ENCODE data around the gene MRPL28.
"Not testable (repeated sequence)": the region's sequence is repeated elsewhere in the genome, so short reads cannot be mapped to it uniquely, and the experiment has no call there.

MRPL28 gene

DNA sequence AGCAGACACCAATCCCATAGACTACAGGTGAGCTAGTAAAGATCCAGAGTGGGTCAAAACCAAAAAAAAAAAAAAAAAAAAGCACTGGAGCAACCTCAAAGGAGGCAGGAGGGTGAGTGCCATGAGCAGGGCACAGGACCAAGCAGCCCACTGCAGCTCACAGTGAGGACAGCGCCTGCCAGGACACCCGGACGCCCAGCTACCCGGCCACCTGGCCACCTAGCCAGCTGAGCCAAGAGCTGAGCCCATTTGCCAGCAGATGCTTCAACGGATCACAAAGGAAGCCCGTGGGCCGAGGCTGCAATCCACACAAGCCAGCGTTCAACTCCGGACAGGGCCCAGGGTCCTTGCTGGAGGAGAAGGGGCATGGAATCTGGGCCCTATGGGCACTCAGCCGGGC, 32.9 kb downstream of the MRPL28 start:
- DNase-seq: no peak

DNA sequence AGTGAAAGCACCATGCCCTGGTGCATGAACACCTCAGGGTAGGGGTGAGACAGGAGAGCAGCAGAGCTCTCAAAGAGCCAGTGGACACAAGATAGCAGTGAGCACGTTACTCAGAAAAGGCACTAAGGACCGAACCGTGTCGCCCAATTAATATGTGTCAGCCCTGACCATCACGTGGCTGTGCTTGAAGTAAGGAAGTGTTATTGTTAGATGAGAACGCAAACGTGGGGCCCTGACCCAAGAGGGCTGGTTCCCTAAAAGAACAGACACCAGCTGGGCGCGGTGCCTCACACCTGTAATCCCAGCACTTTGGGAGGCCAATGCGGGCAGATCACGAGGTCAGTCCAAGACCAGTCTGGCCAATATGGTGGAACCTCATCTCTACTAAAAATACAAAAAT, 34.1 kb downstream of the MRPL28 start:
- no peak for DNase-seq

DNA sequence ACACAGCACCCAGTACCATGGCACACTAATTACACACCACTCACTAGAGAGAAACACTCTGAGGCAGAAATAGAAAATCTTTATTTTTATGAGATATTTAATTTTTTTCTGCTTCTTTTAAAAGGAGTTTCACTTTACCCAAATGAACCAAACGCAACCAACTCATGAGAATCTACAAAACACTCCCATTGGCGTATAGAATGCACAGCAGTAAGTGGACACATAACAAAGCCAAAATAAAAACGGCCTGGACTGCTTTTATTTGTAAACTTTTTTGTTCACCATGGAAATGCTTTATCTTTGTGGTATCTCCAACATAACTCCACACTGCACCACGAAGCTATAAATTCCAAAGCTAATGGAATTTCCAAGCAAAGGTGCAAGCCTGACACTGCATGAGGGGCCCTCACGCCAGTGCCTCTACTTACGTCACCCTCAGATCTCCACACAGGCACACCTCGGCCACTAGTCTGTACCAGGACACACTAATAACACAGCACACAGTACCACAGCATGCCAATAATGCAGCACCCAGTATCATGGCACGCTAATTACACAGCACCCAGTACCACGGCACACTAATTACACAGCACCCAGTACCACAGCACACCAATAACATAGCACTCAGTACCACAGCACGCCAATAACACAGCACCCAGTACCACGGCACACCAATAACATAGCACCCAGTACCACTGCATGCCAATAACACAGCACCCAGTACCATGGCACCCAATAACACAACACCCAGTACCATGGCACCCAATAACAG, 35.3 kb downstream of the MRPL28 start:
- not testable (repeated sequence) for DNase-seq

DNA sequence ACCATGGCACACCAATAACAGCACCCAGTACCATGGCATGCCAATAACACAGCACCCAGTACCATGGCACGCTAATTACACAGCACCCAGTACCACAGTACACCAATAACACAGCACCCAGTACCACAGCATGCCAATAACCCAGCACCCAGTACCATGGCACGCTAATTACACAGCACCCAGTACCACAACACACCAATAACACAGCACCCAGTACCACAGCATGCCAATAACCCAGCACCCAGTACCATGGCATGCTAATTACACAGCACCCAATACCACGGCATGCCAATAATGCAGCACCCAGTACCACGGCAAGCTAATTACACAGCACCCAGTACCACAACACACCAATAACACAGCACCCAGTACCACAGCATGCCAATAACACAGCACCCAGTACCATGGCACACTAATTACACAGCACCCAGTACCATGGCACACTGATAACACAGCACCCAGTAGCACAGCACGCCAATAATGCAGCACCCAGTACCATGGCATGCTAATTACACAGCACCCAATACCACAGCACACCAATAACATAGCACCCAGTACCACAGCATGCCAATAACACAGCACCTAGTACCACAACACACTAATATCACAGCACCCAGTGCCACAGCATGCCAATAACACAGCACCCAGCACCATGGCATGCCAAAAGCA, 36.0 kb downstream of the MRPL28 start:
- not testable (repeated sequence) for DNase-seq

DNA sequence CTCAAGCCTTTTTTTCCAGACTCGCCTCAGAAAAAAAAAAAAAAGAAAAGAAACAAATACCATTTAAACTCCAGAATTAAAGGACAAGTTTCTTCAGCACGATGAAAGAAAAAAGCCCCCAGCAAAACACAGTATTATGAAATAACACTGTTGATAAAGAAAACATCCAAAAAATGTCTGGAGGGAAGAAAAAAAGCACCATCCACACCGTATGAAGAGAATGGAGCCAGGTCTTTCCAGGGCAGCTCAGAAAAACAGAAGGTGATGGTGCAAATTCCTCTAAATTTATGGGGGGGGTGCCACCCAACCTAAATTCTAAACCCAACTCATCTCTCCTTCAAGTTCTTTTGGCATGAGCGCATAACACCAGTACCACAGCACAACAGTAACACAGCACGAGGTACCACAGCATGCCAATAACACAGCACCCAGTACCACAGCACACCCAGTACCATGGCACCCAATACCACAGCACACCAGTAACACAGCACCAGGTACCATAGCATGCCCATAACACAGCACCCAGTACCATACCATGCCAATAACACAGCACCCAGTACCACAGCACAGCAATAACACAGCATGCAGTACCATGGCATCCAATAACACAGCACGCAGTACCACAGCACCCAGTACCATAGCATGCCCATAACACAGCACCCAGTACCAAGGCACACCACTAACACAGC, 36.8 kb downstream of the MRPL28 start:
- no peak for DNase-seq

DNA sequence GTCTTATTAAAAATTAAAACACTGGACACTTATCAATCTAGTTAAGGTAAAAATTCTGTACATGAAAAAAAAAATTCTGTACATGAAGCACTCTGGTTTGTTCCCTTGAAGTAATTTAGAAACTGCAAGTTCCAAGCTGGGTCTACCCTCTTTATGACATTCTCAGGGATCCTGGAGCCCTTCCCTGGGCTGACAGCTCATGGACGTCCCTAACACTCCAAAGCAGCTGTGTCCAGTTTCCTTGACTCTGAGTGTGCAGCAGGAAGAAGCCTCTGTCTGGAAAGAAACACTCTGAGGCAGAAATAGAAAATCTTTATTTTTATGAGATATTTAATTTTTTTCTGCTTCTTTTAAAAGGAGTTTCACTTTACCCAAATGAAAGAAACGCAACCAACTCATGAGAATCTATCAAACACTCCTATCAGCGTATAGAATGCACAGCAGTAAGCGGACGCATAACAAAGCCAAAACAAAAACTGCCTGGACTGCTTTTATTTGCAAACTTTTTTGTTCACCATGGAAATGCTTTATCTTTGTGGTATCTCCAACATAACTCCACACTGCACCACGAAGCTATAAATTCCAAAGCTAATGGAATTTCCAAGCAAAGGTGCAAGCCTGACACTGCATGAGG, 39.0 kb downstream of the MRPL28 start:
- DNase-seq: not testable (repeated sequence)

DNA sequence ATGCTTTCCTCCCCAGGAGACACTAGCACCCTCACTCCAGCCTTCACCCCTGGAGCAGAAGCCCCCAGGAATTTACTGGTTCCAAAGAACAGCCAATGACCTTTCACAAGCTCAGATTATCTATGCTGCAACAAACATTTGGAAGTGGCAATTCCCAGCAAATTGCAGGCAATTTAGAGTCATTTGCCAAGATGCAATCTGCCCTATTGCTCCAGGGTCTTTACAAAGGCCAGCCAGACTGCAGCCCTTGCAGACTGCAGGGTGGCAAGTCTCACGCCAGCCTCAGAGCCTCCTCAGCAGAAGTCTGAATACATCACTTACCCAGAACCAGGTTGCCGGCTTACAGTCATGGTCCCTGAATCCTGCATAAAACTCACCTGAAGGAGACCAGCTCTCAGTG, 39.6 kb downstream of the MRPL28 start:
- DNase-seq: no peak

DNA sequence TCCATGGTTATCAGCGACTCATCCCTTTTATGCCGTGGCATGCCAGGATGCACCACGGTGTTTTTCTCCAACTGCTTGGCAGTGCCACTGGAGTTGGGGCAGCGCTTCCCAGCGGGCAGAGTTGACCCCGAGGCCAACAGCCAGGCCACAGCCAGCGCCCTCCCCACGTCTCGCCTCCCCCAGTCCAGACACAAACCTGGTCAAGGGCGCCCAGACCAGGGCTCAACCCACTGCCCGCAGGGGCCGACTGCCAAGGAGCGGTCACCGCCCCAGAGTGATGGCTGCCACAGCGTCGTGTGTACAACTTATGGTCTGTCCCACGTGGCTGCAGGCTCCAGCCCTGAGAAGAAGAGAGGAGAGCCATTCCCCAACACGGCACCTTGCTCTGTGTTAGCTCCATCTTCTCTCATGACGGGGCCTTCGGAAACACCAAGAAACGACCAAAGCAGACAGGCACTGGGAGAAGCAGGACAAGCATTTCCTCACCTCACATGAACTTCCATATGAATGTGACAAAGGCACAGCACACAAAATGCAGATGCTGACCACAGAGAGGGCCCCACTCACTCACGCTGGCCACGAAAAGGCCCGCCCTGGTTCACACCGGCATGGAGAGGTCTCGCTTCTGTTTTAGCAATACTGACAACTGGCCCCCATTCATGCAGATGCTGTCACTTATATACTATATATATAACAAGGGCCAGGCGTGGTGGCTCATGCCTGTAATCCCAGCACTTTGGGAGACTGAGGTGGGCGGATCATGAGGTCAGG, 44.8 kb downstream of the MRPL28 start:
- no peak for DNase-seq

DNA sequence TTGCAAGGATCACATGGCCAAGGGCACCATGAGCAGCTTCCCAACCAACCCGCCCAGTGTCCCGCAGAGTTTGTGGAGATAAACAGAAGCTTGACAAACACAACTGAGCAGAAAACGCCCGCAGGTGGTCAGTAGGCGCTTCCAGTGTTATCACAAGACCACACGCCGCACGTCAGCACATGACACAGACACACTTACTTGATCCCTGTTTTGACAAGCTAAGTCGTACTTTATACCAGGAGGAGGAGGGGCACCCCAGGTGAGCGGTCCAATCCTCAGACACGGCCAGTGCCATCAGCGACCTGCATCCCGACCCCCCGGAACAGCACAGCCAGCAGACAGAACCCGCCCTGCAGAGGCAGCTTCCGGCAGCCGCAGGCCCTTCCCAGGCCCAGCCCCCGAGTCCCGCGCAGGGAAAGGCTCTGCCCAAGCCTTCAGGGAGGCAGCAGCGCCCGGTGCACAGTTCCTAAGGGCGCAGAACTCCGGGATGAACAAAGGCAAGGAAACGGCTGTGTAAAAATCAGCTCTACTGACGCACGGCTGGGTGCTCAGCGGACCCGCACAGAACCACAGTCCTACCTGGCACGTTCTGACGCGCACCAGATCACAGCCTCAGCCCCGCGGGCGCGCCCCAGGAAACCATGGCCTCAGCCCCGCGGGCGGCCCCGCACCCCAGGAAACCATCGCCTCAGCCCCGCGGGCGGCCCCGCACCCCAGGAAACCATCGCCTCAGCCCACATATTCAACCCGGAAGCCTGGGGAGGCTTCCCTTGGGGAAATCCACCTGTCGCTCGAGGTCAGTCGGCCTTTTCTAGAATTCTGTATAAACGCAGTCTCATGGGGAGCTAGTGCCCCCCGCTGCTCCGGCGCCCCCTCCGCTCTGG, 45.6 kb downstream of the MRPL28 start:
- peak; percentile 78 for DNase-seq

DNA sequence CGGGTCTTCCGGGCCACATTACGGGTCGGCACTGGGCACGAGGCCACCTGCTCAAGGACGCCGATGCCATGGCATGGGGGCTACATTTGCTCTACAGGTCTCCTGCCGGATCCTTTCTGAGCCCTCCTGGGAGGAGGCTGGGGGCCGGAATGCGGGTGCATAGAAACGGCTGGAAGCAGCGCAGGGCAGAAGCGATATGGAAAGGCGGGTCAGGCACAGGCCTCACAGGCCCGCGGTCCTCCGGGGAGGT, 46.2 kb downstream of the MRPL28 start:
- DNase-seq: no peak

DNA sequence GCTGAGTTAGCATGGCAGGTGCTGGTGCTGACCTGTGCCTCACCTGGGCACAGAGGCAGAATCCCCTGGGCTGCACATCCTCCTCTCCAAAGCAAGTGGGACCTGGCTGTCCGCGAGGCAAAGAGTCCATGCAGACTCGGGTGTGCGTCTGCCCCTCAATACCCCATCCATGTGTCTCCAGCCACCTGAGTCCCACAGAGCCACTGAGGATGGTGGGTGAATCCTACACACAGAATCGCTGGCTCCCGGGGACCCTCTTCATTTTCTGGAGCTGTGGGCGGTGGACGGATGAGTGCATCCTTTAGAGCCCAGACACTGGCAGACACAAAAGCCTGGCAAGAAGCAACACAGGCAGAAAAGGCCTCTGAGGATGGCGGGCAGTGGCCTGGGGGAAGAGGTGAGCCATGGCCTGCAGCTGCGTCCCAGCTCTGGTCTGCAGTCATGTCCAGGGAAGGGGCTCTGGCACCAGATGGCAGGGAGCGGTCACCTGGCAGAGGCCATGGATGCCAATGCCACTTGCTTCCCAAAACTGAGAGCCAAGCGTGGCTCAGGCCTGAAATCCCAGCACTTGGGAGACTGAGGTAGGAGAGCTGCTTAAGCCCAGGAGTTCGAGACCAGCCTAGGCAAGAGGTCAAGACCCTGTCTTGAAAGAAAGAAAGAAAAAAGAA, 47.7 kb downstream of the MRPL28 start:
- DNase-seq: no peak

DNA sequence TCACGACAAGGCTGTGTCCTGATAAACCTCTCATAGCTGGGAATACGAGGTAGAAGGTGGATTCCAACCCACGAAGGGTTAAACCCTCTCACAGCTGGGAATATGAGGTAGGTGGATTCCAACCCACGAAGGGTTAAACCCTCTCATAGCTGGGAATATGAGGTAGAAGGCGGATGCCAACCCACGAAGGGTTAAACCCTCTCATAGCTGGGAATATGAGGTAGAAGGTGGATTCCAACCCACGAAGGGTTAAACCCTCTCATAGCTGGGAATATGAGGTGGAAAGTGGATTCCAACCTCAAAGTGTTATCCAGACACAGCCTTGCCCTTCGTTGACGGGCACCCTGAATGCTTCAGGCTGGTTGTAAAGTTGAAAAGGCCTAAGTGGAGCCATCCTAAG, 48.8 kb downstream of the MRPL28 start:
- DNase-seq: no peak

DNA sequence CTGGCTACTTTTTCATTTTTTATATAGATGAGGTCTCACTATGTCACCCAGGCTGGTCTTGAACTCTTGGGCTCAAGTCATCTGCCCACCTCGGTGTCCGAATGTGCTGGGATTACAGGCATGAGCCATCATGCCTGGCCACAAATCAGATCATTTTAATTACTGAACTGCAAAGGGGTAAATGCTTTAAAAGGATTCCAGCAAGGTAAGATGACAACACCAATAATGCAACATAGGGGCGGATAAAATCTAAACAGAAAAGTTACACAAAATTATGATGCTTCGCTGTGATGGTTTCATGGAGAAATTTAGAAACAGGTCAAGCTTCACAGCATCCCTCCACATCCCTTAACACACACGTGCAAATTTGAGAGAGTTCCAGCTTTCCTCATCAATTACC, 50.1 kb downstream of the MRPL28 start:
- DNase-seq: no peak

DNA sequence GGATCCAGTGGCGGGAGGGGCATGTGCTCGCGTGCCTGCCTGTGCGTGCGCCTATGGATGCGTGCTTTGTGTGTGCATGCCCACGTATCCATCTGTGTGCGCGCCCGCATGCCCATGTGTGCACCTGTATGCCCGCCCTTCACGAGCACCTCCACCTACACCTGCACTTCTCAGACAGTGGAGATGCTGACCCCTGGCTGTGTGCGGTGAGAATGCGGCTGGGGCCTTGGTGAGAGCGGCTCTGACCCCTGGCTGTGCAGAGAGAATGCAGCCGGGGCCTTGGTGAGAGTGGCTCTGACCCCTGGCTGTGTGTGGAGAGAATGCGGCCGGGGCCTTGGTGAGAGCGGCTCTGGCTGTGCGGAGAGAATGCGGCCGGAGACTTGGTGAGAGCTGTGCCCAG, 51.7 kb downstream of the MRPL28 start:
- no peak for DNase-seq

DNA sequence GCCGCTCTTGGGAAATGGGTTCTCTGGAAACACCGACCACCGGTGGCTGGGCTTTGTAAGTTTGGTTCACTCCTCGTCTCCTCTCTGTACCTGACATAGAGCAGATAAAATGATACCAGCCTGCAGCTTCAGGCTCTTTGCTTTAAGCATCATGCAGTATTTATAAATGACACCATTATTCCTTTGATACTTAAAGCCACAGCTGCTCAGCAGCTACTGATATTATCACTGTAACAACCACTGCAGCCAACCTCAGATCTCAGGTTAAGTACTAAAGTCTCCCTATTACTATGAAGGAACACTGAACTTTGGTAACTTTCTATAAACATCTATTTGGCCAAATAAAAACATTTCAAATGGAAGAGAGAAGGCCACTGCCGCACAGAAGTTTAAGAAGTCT, 52.8 kb downstream of the MRPL28 start:
- DNase-seq: no peak

All from CD4-positive, alpha-beta T cell treated with Interleukin-6 for 4 hours (primary cell).